Fibroblast of skin of abdomen (primary cell): ENCODE results near the gene ADAM12.

Source experiments
- DNase-seq: peaks from one replicate; pipeline ENCODE4 v3.0.0-alpha.2; 2013

The ADAM12 gene

DNA sequence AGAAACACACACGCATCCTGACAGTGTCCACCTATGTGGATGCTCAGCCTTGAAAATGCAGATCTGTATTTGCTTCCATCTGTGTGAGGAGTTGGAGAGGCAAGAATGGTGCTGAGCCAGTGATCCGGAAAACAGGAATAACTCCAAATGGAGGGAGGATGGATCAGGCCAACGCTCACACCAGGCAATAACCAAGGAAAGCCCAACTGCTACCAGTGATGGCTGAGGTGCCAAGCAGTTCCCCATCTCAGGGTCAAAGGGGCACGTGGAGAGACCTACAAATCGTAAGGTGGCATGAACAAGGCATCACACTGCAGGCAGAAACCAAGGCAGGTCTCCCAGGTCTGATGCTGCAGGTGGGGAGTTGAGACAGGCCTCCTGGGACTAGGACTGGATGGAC, 153.6 kb downstream of the ADAM12 start:
- DNase-seq, result no peak

DNA sequence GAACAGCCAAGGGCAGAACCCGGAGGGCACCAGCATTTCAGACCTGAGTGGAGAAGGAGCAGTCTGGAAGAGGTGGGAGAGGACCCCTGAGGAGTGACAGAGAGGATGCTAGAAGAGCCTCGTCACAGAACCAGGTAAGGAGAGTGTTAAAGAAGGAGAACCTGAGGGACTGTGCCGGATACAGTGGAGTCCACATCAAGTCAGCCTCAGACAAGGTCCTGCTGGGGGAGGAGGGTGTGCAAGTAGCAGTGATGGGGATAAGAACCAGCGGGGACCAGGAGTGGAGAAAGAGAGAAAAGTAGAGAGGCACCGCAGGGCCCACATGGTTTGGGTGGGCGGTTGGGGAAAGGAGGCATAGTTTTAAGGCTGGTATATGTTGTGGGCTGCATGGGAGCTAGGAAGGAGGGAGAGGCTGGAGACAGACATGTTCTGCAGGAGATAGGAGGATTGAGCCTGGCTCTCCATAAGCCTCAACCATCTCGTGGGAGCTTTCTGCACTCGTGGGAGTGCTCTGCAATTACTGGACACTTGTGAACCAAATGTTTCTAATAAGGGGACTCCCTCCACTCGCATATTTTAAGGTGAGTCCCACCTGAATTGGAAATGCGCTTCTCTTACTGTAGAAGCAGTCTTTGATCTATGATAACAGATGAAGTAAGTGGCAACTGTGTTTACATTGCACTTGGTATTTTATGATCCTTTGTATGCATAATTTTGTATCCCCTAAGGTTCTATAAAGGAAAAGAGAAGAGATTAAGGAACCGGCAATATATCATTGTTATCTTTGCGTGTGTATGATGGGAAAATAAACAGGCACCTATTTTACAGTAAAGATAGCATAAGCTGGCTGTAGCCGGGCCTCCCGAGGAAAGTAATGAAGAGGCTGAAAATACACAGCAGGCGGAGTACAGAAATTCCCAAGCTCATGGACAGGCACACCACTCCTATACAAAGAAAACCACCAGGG, 154.8 kb downstream of the ADAM12 start:
- no peak for DNase-seq

DNA sequence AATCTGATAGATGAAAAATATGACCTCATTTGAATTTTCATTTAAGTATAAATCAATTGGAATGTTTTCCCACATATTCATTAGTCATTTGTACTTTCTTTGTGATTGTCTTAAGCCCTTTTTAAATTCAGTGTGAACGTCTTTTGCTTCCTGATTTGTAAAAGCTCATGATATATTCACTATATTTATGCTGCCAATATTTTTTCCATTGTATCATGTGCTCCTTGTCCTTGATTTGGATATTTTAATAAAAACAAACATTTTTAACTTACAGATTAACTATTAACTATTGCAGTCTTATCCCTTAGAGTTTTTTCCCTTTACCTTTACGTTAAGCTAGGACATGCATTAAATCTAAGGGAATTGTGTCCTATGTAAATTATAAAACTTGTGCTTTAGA, 157.7 kb downstream of the ADAM12 start:
- DNase-seq, result no peak

DNA sequence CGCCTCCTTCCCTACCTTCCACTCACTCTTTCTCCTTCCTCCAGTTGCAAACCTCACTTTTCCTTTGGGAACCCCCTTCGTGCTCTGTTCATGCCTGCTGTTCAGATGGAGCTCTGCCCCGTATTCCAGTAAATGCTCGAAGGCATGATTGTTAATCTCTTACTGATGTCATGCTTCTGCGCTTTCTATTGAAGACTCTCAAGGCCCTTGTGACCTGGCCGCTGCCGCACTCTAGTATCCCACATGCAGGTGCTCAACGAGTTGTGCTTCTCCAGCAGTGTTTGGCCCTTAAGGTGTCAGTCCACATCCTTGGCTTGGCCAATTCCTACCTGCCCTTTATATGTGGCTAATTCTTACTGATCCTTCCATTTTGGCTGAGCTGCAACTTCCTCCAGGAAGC, 158.6 kb downstream of the ADAM12 start:
- no peak for DNase-seq

DNA sequence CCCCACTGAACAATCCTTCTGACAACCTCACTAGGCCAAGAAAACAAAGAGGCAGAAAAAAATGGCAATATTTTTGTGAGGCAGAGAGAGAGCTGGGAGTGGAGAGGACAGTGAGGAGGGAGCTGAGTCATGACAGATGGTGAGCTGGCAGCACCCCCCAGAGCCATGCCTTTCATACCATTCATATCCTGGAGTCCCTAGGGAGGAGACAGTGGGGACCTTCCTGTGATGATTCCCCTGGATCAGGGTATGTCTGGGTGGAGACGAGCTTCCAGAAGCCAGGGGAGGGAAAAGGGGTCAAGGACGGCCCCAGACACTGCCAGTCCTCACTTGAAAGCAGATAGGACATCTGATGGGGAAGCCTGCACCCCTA, 160.5 kb downstream of the ADAM12 start:
- no peak for DNase-seq

DNA sequence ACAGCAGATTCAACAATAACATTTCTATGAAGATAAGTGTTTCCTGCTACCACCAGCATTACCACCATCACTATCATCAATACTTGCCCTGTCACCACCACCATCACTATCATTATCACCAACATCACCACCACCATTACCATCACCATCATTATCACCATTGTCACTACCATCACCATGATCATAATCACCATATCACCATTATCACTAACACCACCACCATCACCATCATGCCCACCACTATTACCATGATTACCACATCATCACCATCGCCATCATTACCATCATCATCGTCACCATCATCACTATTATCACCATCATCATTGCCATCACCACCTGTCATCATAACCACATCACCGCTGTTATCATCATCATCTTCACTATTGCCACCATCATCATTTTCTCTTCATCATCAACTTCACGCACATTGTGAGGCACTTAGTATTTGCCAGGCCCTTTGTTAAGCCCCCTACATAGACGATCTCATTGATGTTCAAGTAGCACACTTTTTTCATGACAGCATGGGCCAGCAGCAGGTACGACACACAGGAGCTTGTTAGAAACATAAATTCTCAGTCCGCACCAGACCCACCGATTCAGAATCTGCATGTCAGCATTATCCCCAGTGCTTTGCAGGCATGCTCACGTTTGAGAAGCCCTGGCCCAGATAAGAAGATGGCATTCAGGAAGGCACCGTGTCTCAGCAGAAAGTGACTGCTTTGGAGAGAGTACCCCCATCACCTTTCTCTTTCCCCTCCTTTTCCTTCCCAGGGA, 161.1 kb downstream of the ADAM12 start:
- no peak for DNase-seq

DNA sequence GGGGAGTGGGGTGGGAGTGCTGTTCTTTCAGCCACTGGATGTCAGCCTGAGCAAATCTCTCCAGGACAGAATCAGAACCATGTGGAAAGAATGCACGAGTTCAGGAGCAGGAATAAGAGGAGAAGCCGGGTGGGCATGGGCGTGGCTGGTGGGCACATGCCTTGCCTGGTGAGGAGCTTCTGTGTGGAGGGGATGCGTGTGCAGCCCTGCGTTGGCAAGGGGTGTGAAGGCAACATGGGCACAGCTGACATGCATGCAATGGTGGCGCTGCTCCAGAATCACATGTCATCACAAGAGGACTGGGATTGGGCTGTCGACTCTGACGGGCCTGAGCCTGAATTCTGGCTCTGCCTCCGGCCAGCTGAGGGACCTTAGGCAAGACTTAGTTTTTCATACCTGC, 162.1 kb downstream of the ADAM12 start:
- no peak for DNase-seq

DNA sequence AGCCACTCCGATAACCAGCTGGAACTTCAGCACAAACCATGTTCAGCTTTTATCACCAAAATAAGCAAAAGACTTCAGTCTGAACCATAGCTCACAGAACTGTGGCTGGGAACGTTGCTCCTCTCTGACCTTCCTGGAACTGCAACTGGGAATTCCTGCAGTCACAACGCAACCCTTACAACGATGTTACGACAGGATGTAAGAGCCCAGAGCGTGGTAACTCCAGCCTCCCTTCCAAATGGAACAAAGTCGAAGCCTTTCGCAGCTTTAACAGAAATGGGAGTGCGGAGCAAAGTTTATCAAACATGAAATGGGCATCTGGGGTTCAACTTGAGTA, 162.6 kb downstream of the ADAM12 start:
- no peak for DNase-seq

DNA sequence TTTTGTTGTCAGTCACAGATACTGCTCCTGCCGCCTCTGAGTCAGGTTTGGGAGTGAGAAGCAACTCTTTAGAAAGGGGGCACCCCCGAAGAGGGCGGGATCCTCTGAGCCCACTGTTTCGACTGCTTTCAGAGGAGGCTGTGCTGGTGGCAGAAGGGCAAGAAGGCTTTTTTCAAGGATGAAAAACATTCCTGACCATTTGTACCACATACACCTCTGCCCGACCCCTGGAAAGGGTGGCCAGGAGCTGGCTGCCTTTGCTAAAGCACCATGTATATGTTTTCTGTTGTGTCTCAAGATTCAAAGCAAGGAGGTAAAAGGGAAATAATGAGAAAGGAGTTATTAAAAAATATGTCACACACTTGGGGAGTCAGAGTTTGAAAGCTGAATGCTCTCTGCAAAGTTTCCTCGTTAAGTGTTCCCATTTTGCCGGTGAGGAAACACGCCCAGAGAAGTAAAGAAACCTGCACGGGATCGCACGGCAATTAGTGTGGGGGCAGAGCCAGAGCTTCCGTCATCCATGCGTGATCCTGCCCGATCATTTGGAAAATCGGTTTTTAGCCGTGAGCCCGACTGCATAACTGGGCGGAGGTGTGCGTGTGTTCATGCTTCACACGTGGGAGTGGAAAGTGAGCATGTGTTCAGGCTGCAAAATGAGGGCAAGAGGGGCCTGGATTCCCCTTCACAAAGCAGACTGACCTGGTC, 163.2 kb downstream of the ADAM12 start:
- no peak for DNase-seq

DNA sequence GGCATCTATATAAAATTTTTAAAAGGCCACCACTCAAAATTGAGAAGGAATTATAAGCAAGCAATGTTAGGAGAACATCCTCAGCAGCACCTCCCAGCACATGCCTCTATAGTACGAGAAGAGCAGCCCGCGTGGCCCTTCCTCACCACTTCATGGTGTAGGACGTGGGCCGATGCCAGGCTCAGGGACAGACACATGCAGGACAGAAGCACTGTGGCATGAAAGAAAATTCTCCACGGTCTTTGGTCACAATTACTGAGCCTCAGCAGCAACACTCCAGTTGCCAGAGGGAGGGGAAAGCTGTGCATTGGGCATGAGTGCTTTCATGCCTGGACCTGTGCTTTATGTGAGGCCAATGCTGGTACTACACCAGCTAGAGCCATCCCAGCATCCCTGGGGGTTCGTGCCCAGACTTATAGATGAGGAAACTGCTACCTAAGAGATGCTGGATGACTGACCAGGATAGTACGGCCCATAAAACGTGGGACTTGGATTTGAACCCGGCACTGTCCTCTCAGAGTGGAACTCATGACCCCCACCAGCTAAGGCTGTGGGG, 164.7 kb downstream of the ADAM12 start:
- no peak for DNase-seq

DNA sequence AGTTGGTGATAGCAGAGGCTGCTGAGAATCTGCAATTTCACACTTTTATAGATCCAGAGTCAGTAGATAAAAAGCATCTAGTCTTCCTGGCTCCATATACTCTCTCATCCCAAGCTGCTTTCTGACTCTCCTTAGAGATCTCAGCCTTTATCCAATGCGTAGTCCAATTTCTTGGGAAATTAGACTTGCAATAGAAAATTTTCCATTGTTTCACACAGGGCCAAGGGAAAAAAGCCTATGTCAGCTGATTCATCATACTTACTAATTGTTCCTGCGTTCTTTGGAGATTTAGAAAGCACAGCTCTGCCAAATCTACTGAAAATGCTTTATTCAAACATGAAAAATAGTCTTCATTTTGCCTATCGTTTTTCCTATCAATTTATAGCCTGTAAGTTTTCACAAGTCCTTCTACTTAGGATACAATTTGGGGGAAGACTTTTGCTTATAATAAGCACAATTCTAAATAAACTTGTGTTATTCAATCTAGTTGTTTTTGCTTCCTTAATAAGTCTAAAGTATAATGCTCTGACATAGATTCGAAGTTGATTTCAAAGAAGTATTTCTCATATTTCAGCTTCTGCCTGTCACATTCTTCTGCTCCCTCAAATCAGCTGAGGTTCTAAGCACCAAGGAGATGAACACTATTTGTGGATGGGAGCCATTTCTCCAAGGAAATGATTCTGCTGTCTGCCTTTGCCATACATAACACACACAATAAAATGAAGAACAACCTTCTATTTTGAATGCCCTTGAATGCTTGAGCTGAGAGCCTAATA, 165.4 kb downstream of the ADAM12 start:
- DNase-seq, result peak; percentile 64

DNA sequence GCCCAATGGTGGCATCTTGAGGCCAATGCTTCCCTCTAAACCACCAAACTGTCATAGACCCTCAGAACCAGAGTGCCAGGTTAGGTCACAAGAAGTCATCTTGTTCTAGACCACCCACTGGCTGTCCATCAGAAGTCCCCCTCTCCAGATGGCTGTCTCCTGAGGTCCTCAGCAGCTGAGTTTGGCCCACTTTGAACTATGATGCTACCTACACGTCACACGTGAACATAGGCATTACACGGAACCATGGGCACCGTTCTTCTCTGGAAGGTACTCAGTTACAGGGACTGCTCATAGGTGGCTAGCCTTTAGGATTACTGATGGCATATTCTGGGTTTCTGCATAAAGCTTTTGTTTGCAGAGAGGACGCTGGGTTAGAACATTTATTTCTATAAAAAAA, 166.4 kb downstream of the ADAM12 start:
- no peak for DNase-seq

DNA sequence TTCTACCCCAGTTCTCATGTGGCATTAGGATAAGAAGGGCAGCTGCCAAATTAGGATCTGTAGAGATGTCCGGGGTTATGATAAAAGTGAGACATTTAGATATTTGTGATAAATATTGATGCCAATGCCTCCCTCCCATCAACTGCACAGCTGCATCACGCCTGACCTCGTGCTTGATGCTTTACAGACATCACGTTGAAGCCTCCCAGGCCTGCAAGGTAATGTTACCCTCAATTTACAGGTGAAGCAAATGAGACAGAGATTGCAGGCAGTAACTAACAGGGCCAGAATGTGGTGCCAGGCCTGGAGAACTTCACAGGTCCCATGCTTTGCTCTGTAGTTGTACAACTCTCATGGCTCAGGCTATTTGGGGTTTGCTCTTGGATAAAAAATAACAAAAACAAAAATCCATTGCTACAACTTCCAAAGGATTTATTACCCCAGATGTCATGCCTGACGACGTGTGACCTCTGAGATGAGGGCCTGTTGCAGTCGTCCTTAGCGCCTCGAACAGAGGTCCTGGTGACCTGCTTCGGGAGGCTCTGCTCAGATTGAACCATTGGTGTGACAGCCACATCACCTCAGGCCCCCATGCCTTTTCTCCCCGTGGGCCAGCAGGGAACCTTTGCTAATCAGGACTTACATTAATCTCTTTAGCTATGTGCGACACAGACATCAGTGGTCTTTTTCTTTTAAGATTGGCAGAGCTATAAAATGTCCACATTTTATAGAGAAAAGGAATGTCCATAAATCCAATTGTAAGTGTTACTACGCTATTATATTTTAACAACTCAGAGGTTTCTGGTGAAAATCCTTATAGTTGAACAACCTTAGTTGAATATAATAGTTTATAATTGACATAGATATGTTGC, 169.3 kb downstream of the ADAM12 start:
- DNase-seq, result no peak

DNA sequence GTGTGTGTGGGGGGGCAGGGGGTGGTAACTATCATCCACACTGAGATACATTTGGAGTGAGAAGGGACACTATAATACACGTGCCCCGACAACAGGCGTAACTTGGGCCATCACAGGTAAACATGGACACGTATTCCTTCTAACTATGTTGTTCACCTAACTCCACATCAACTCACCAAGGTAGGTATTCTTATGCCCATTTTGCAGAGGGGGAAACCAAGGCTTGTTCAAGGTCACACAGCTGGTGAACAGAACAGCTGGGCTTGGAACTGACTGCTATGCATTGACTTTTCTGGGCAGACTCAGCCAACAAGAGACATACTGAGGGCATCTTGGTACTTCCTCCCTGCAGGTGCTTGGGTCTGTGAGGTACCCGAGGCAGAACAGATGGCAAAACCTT, 170.1 kb downstream of the ADAM12 start:
- no peak for DNase-seq

DNA sequence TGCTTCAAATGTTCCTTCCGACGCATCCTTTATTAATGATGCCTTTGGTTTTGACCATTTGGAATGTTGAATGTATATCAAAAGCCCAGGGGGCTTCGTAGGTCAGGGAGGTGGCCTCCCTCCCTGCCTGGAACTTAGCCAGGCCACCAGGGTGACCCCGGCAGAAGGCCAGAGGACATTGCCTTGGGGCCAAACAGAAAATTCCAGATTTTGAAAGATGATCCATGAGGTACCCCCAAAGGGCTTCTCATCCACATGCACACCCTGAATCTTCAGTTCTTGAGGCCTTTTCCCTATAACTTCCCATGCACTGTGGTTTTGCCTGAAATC, 171.7 kb downstream of the ADAM12 start:
- DNase-seq, result no peak

DNA sequence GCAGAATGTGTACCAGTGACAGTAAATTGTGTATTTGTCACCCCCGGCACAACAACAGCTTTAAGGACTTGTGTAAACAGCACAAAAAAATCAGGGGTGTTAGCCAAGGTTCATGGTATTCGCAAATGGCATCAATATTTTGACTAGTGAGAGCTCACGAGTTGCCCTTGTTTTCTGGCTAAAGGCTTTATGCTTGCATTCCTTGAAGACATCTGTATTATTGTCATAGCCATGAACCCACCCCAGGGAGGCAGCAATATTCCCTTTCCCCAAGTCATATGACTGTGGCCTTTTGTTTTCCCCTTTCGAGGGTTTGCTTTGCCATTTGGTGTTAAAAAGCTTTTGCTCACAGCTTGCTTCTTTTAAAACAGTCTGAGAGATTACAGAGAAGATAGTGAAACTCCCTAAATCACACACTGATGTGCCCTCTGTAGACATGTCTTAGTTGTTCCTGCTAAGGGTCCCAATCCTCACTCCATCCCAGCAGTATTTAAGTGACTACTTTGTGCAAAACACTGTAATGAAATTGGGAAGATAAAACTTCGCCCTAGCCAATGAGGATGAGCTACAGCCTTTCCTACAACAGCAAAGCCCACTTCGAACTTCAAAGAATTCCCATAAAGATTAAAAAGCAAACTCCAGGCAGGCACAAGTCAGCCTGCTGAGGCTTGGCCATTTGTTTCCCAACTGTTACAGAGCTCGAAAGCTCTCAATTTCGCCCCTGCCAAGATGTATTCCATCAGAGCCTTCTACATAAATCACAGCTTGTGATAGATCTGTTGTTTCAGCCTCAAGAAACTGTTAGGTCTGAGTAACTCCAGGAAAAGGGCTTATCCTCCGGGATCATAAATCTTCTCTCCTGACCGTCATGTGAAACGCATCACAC, 172.3 kb downstream of the ADAM12 start:
- peak; percentile 99 for DNase-seq

DNA sequence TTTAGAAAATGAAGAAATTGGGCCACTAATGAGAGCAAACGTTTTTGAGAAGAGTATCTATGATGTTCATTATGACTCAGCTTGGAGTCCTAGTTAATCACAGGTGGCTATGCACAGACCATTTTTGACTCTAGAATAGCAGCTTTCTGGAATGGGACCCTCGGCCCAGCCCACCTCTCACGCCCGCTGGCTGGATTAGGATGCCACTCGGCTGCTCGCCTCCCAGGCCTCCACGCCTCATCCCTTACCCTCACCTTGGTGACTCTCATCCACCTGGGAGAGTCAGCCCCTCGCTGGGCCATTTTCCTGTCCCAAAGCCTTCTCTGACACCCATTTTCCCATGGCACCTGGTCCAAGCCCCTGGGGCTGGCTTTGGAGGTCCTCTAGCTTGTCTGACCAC, 173.6 kb downstream of the ADAM12 start:
- no peak for DNase-seq

DNA sequence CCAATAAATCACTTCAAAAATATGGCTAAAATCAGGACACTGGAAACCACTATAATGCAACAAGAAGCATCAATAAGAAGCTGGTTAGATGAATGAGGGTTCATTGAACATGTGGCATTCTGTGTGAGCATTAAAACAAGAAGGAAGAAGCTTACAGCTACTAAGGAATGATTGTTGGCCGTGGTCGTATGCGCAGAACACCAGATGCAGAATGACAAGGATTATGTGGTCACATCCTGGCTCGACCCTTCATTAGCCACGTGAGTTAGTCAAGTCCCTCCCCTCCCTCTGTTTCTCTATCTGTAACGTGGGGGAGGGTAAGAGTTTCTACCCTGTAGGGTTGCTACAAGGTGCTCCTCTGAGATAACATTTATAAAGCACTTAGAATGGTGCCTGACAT, 174.3 kb downstream of the ADAM12 start:
- DNase-seq, result peak; percentile 56

DNA sequence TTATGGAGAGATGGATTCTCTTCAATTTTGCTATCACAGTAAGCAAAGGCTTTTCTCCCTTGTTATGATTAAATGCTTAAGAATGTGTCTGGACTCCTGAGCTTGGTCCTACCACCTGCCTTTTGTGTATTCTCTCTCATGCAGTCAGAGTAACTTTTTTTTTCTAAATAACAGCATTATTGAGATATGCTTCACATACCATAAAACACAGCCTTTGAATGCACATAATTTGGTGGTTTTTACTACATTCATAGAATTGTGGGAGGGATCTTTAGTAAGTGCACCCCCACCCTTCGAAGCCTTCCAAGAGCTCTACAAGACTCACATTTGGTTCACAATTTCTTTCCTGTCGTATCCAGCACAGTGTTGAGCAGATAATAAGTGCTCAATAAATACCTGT, 175.5 kb downstream of the ADAM12 start:
- DNase-seq, result peak; percentile 82

DNA sequence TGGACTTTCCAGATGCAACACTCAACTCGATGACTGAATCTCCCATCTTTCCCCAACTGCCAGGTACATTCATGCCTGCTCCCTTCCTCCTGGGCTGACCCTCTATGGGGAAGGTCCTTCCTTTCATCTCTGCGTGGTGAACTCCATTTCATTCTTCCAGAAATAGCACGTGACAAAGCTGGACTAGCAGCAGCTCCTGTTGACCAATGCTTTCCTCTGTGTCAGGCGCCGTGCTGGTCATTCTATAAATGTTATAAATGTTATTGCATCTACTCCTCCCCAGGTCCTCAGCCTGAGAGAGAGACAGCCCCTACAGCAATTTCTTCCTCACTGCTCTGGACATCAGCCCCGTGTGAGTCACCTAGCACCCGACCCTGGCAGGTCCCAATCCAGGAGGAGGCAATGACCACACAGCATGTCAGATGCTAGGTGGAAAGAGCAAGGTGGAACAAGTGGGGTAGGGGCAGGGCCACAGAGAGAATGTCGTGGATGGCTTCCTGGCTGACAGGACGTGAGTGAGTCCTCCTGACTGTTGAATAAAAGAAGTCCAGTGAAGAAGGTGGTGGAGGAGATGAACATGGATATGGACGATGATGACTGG, 178.1 kb downstream of the ADAM12 start:
- no peak for DNase-seq
